SK-N-SH (cell line): ENCODE measurements around the gene SNX20. TPM values are rescaled to one million over a fixed set of nuclear protein-coding genes. Genes with fewer than 3 reads are reported as not detected.

ENCODE experiments used
- CTCF ChIA-PET: fragments of 300-600, 350-600 bp; formaldehyde crosslinking; extraction: SDS; loops from one replicate; lab custom pipeline; 2021; lab: Yijun Ruan, JAX
- POLR2A ChIA-PET: fragments of 350-600 bp; sonication (Branson Sonifier 250); formaldehyde crosslinking; extraction: SDS; loops from one replicate; lab custom pipeline; 2020; ENCODE audit warnings: antibody characterized with exemption, inconsistent platforms; lab: Yijun Ruan, JAX
- DNase-seq: peaks from one replicate; pipeline ENCODE4 v3.0.0; 2012
- H2AFZ ChIP-seq: fragments of 200-600 bp; sonication (generic); 2 replicates; pipeline ENCODE4 v1.8.1; 2016; ENCODE audit warnings: antibody characterized with exemption, mild to moderate bottlenecking, low read depth
- H3F3A ChIP-seq: fragments of 200-600 bp; sonication (generic); replicated peaks from 2 replicates; pipeline ENCODE3; 2016; ENCODE audit warnings: antibody characterized with exemption, mild to moderate bottlenecking; ENCODE audit not compliant: insufficient read depth
- H3K27ac ChIP-seq, 2 experiments: fragments of 200-500 bp in 1 of 2; fragments of 200-600 bp in 1 of 2; sonication (Bioruptor generic) in 1 of 2; sonication (generic), shearing (Covaris generic) in 1 of 2; 2 replicates each; pipeline versions ENCODE4 v1.5.1 to v1.6.1; 2014 to 2016; ENCODE audit warnings: low read depth in 2 of 2, inconsistent platforms in 1 of 2, low read length in 1 of 2, mild to moderate bottlenecking in 1 of 2, mixed read lengths in 1 of 2
- H3K27me3 ChIP-seq: fragments of 200-600 bp; sonication (generic), shearing (Covaris generic); 2 replicates; pipeline ENCODE4 v1.6.1; 2016; ENCODE audit warnings: mixed run types; ENCODE audit not compliant: insufficient read depth
- H3K36me3 ChIP-seq, 2 experiments: fragments of 200-500 bp in 1 of 2; fragments of 200-600 bp in 1 of 2; sonication (Bioruptor generic) in 1 of 2; sonication (generic) in 1 of 2; replicated peaks in 1 of 2; 2 replicates each; pipeline versions ENCODE3 to v1.5.1; 2014 to 2016; ENCODE audit warnings: low read length in 1 of 2, mild to moderate bottlenecking in 1 of 2; ENCODE audit not compliant: insufficient read depth in 2 of 2, control insufficient read depth in 1 of 2
- H3K4me1 ChIP-seq, 2 experiments: fragments of 200-500 bp in 1 of 2; fragments of 200-600 bp in 1 of 2; sonication (Bioruptor generic) in 1 of 2; sonication (generic), shearing (Covaris generic) in 1 of 2; 2 replicates each; pipeline versions ENCODE4 v1.5.1 to v1.6.1; 2014 to 2016; ENCODE audit warnings: low read depth in 1 of 2, low read length in 1 of 2, mixed run types in 1 of 2; ENCODE audit not compliant: insufficient read depth in 2 of 2, control insufficient read depth in 1 of 2
- H3K4me2 ChIP-seq: fragments of 200-600 bp; sonication (generic), shearing (Covaris generic); 2 replicates; pipeline ENCODE4 v1.6.1; 2017; ENCODE audit warnings: mixed run types
- H3K4me3 ChIP-seq, 2 experiments: fragments of 200-500 bp in 1 of 2; fragments of 200-600 bp in 1 of 2; sonication (Bioruptor generic) in 1 of 2; sonication (generic), shearing (Covaris generic) in 1 of 2; 2 replicates each; pipeline versions ENCODE4 v1.5.1 to v1.8.1; 2014 to 2016; ENCODE audit warnings: low read depth in 2 of 2, inconsistent platforms in 1 of 2, low read length in 1 of 2, mild to moderate bottlenecking in 1 of 2, mixed read lengths in 1 of 2, moderate library complexity in 1 of 2
- H3K79me2 ChIP-seq: fragments of 200-600 bp; sonication (generic); 2 replicates; pipeline ENCODE4 v1.8.1; 2017; ENCODE audit warnings: mild to moderate bottlenecking; ENCODE audit not compliant: insufficient read depth
- H3K9ac ChIP-seq: fragments of 200-600 bp; sonication (generic); 2 replicates; pipeline ENCODE4 v1.6.1; 2017; ENCODE audit warnings: mixed run types
- H3K9me2 ChIP-seq: fragments of 200-600 bp; sonication (generic); 2 replicates; pipeline ENCODE4 v1.6.1; 2017; ENCODE audit warnings: mixed run types
- H3K9me3 ChIP-seq: fragments of 200-600 bp; sonication (generic); 2 replicates; pipeline ENCODE4 v1.6.1; 2017; ENCODE audit warnings: mixed run types, mild to moderate bottlenecking, moderate library complexity
- H4K20me1 ChIP-seq: fragments of 200-600 bp; sonication (generic); 2 replicates; pipeline ENCODE4 v1.6.1; 2017; ENCODE audit warnings: mild to moderate bottlenecking, mixed run types; ENCODE audit not compliant: insufficient read depth
- CHD2 ChIP-seq: fragments of 150-350 bp; IDR thresholded peaks from 2 replicates; pipeline ENCODE4 v1.6.1; 2018; ENCODE audit warnings: low read length; ENCODE audit not compliant: partially characterized antibody
- EZH2phosphoT487 ChIP-seq: fragments of 200-600 bp; sonication (generic); IDR thresholded peaks from 2 replicates; pipeline ENCODE4 v1.6.1; 2017; ENCODE audit warnings: low read depth, mixed run types, mild to moderate bottlenecking, antibody characterized with exemption, moderate library complexity, borderline replicate concordance
- FOXJ3 ChIP-seq: sonication (generic); formaldehyde crosslinking; IDR thresholded peaks from 2 replicates; pipeline ENCODE4 v1.5.1; 2020; ENCODE audit warnings: mild to moderate bottlenecking, missing genetic modification reagents
- GABPA ChIP-seq: IDR thresholded peaks from 2 replicates; pipeline ENCODE4 v1.4.0; 2012; ENCODE audit warnings: low read depth, mild to moderate bottlenecking
- GATA2 ChIP-seq: sonication (generic); formaldehyde crosslinking; IDR thresholded peaks from 2 replicates; pipeline ENCODE4 v1.5.0; 2020; ENCODE audit warnings: mild to moderate bottlenecking, missing genetic modification reagents
- MAX ChIP-seq: IDR thresholded peaks from 2 replicates; pipeline ENCODE4 v1.4.0; 2012; ENCODE audit warnings: low read depth
- MEF2A ChIP-seq: IDR thresholded peaks from 2 replicates; pipeline ENCODE4 v1.4.0; 2012; ENCODE audit warnings: low read depth, borderline replicate concordance
- MXI1 ChIP-seq: IDR thresholded peaks from 2 replicates; pipeline ENCODE4 v1.6.1; 2012; ENCODE audit warnings: mild to moderate bottlenecking, low read depth, low read length, improper control_type of control experiment
- PBX3 ChIP-seq: IDR thresholded peaks from 2 replicates; pipeline ENCODE4; 2012
- POLR2AphosphoS5 ChIP-seq: IDR thresholded peaks from 2 replicates; pipeline ENCODE4 v1.6.1; 2012; ENCODE audit warnings: low read depth, low read length
- RFX5 ChIP-seq: IDR thresholded peaks from 2 replicates; pipeline ENCODE4 v1.6.1; 2012; ENCODE audit warnings: mild to moderate bottlenecking, improper control_type of control experiment, low read length
- SMC3 ChIP-seq: IDR thresholded peaks from 2 replicates; pipeline ENCODE4 v1.6.1; 2012; ENCODE audit warnings: low read depth, low read length, improper control_type of control experiment
- USF1 ChIP-seq: IDR thresholded peaks from 2 replicates; pipeline ENCODE4 v1.4.0; 2012; ENCODE audit warnings: low read depth, borderline replicate concordance
- WGBS: methylation state at CpG from one replicate; pipeline ENCODE4 v1.1.6; 2017; ENCODE audit warnings: low lambda C conversion rate; 5-methylcytosine and 5-hydroxymethylcytosine counted together
- polyA plus RNA-seq, 3 experiments: library from polyadenylated mRNA; depleted of rRNA; stranded (reverse); fragments of >200 nt; gene quantifications; 2 replicates each; pipeline ENCODE4 v1.2.3, GENCODE V29; 2012
- TF ChIP-seq, protein P1 (sequence below): IDR thresholded peaks from 2 replicates; pipeline ENCODE4 v1.4.0; 2012; ENCODE audit warnings: low read depth, borderline replicate concordance

SNX20 gene
- polyA plus RNA-seq, 1 of the 3 experiments (the other 2 are of a cell fraction) = not detected

- ChIA-PET CTCF (interaction anchor here (1.0 kb wide), 1 partner anchor 56 kb away, joined by 3 read pairs; no protein-coding TSS in a partner anchor), POLR2A (no interaction called here)
- TF ChIP-seq MAX (no peak), RFX5 (no peak), EZH2phosphoT487 (no peak), POLR2AphosphoS5 (no peak), FOXJ3 (CRISPR knock-in tag) (no peak)
- TF ChIP-seq, protein P1, sequence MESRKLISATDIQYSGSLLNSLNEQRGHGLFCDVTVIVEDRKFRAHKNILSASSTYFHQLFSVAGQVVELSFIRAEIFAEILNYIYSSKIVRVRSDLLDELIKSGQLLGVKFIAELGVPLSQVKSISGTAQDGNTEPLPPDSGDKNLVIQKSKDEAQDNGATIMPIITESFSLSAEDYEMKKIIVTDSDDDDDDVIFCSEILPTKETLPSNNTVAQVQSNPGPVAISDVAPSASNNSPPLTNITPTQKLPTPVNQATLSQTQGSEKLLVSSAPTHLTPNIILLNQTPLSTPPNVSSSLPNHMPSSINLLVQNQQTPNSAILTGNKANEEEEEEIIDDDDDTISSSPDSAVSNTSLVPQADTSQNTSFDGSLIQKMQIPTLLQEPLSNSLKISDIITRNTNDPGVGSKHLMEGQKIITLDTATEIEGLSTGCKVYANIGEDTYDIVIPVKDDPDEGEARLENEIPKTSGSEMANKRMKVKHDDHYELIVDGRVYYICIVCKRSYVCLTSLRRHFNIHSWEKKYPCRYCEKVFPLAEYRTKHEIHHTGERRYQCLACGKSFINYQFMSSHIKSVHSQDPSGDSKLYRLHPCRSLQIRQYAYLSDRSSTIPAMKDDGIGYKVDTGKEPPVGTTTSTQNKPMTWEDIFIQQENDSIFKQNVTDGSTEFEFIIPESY = no peak
Measured at GRCh38 chr16:50721549-50722404, 40.7 kb upstream of the SNX20 start.

DNA sequence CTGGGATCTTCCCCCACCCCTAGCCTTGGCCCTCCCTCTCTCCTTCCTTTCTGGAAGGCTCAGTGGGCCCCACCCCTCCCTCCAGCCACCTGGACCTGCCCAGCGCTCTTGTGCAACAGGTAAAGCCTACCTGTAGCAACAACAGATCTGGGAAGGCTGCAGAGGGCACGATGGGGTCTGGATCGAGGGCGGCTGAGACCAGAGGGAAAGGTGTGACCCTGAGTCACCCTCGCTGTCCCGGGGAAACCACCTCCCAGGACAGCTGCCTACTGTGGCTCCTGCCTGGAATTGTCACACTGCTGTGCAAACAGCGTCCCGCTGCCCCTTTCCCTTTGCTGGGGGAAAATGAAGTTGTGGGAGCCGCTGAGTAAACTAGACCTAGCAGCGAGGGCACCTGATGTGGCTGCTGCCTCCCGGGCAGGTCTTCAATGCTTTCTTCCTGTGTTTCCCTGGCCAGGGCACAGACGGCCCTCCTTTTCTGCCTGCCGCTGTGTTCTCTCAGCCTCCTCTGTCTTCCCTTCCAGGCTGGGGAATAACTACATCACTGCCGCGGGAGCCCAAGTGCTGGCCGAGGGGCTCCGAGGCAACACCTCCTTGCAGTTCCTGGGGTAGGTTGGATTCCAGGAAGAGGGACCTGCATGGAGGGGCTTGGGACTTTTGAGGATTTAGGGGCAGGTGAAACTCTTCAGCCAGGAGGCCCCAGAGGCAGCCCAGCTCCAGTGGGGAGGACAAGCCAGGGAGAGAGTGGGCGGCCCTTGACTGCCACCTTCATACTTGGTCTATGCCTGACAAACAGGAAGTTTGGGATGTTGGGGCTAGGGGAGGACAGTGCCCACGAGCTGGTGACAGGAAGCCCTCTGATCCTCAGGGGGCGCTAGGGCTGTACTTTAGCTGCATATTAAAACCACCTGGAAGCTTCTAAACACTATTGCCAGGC, 38.6 kb upstream of the SNX20 start:
- H3K4me3 ChIP-seq = no peak overlapping the region
- H3K27ac ChIP-seq = no peak overlapping the region
- no peak overlapping the region for H3K9ac ChIP-seq
- H3K9me2 ChIP-seq = no peaks in the 10 kb centered on the region
- H2AFZ ChIP-seq = no peak overlapping the region
- no peaks in the 10 kb centered on the region for H3K36me3 ChIP-seq
- H3K9me3 ChIP-seq = no peaks in the 10 kb centered on the region
- POLR2A ChIA-PET = no interaction called here
- no peak overlapping the region for H3K4me2 ChIP-seq
- CTCF ChIA-PET = interaction anchor here (0.7 to 1.5 kb wide), 5 partner anchors 11 to 86 kb away, joined by 3 to 8 read pairs (median 3); no protein-coding TSS in a partner anchor
- no peak for TF ChIP-seq GATA2 (CRISPR knock-in tag)
- TF ChIP-seq USF1 = no peak
- TF ChIP-seq RFX5 = no peak
- no peak for TF ChIP-seq MEF2A
- TF ChIP-seq GABPA = no peak
- TF ChIP-seq CHD2 = no peak
- no peak for TF ChIP-seq MXI1
- no peak for TF ChIP-seq SMC3
- no peak for TF ChIP-seq PBX3
- DNase-seq = no peak
- 77% methylated on average over 17 of the region's 20 CpGs for WGBS
- no peaks in the 10 kb centered on the region for H4K20me1 ChIP-seq
- H3F3A ChIP-seq = no peaks in the 10 kb centered on the region
- no peaks in the 10 kb centered on the region for H3K27me3 ChIP-seq
- no peaks in the 10 kb centered on the region for H3K79me2 ChIP-seq
- H3K4me1 ChIP-seq = peaks cover 0 to 3% of the 10 kb centered on the region in 2 experiments; a peak in 1 of 4 replicates

More at GRCh38 chr16:50721549-50722404, 40.7 kb upstream of the SNX20 start:
- H3K36me3 ChIP-seq = no peaks in the 10 kb centered on the region
- H3K9ac ChIP-seq = no peak overlapping the region
- H3K9me3 ChIP-seq = no peaks in the 10 kb centered on the region
- no peaks in the 10 kb centered on the region for H3K27me3 ChIP-seq
- no peaks in the 10 kb centered on the region for H3F3A ChIP-seq
- WGBS = 60% methylated on average over 6 of the region's 6 CpGs
- no peak for DNase-seq
- H3K79me2 ChIP-seq = no peaks in the 10 kb centered on the region
- peaks cover 0 to 3% of the 10 kb centered on the region in 2 experiments; a peak in 1 of 4 replicates for H3K4me1 ChIP-seq
- H3K4me3 ChIP-seq = no peak overlapping the region
- H3K9me2 ChIP-seq = no peaks in the 10 kb centered on the region
- no peak overlapping the region for H3K4me2 ChIP-seq
- H2AFZ ChIP-seq = no peak overlapping the region
- no peaks in the 10 kb centered on the region for H4K20me1 ChIP-seq
- no peak overlapping the region for H3K27ac ChIP-seq
